Activated naive CD8-positive, alpha-beta T cell treated with anti-CD3 and anti-CD28 coated beads, Interleukin-2, amount 50 U/mL, for 24 hours (primary cell): ENCODE data around the gene STT3B.
"Not testable (repeated sequence)": the region's sequence is repeated elsewhere in the genome, so short reads cannot be mapped to it uniquely, and the experiment has no call there.

Experiments used
- ATAC-seq: fragments of 150-1000 bp; cut with Tn5 transposase; one replicate; pipeline ENCODE4 v1.10.0; 2021
- DNase-seq: peaks from one replicate; pipeline ENCODE4 v3.0.0; 2021
- H3K27ac Mint-ChIP-seq: one replicate; pipeline ENCODE4 v1.8.0; 2021; ENCODE audit warnings: mild to moderate bottlenecking, mixed read lengths
- H3K27me3 Mint-ChIP-seq: one replicate; pipeline ENCODE4 v1.8.0; 2021; ENCODE audit warnings: mixed read lengths
- H3K36me3 Mint-ChIP-seq: one replicate; pipeline ENCODE4 v1.8.0; 2021; ENCODE audit warnings: low read depth, mixed read lengths
- H3K4me1 Mint-ChIP-seq: one replicate; pipeline ENCODE4 v1.8.0; 2021; ENCODE audit warnings: mixed read lengths
- H3K4me3 Mint-ChIP-seq: one replicate; pipeline ENCODE4 v1.8.0; 2021; ENCODE audit warnings: mild to moderate bottlenecking, moderate library complexity, mixed read lengths
- H3K9me3 Mint-ChIP-seq: one replicate; pipeline ENCODE4 v1.8.0; 2021; ENCODE audit warnings: mixed read lengths

The STT3B gene

GRCh38 chr3:31577232-31577631 lies 44.5 kb downstream of the STT3B start:
- H3K9me3 Mint-ChIP-seq, result no peaks in the 10 kb centered on the region
- peaks cover 44% of the 10 kb centered on the region for H3K36me3 Mint-ChIP-seq
- no peaks in the 10 kb centered on the region for H3K27me3 Mint-ChIP-seq

GRCh38 chr3:31579828-31580227 lies 47.1 kb downstream of the STT3B start:
- peaks cover 7% of the 10 kb centered on the region for H3K9me3 Mint-ChIP-seq
- H3K27me3 Mint-ChIP-seq, result no peaks in the 10 kb centered on the region
- H3K27ac Mint-ChIP-seq, result no peak overlapping the region
- no peak overlapping the region for H3K4me3 Mint-ChIP-seq
- no peak for DNase-seq
- H3K36me3 Mint-ChIP-seq, result peaks cover 65% of the 10 kb centered on the region
- no peak for ATAC-seq
- peaks cover 42% of the 10 kb centered on the region for H3K4me1 Mint-ChIP-seq

More at GRCh38 chr3:31577232-31577631, 44.5 kb downstream of the STT3B start:
- DNase-seq (no peak), ATAC-seq (no peak)
- Mint-ChIP-seq H3K4me3 (no peak overlapping the region), H3K27ac (no peak overlapping the region), H3K4me1 (peaks cover 21% of the 10 kb centered on the region)

- H3K27me3 Mint-ChIP-seq, result no peaks in the 10 kb centered on the region
- H3K4me1 Mint-ChIP-seq, result peaks cover 47% of the 10 kb centered on the region
- ATAC-seq (no peak), DNase-seq (no peak)
- no peak overlapping the region for H3K27ac Mint-ChIP-seq
- no peak overlapping the region for H3K4me3 Mint-ChIP-seq
- peaks cover 69% of the 10 kb centered on the region for H3K36me3 Mint-ChIP-seq
- peaks cover 10% of the 10 kb centered on the region for H3K9me3 Mint-ChIP-seq
These were observed 47.9 kb downstream of the STT3B start for GRCh38 chr3:31580645-31581044.

GRCh38 chr3:31581660-31582059 lies 48.9 kb downstream of the STT3B start:
- Mint-ChIP-seq H3K9me3 (peaks cover 16% of the 10 kb centered on the region), H3K27me3 (no peaks in the 10 kb centered on the region), H3K27ac (no peak overlapping the region), H3K36me3 (peaks cover 75% of the 10 kb centered on the region), H3K4me3 (no peak overlapping the region), H3K4me1 (peaks cover 52% of the 10 kb centered on the region)
- no peak for ATAC-seq
- DNase-seq, result no peak

- Mint-ChIP-seq H3K27me3 (no peaks in the 10 kb centered on the region), H3K9me3 (peaks cover 50% of the 10 kb centered on the region), H3K4me3 (no peak overlapping the region), H3K4me1 (peaks cover 45% of the 10 kb centered on the region), H3K27ac (no peak overlapping the region), H3K36me3 (peaks cover 89% of the 10 kb centered on the region)
- DNase-seq, result no peak
- ATAC-seq, result no peak
These were observed 56.5 kb downstream of the STT3B start for GRCh38 chr3:31589228-31589627.

GRCh38 chr3:31590650-31591049 lies 57.9 kb downstream of the STT3B start:
- peaks cover 48% of the 10 kb centered on the region for H3K9me3 Mint-ChIP-seq
- H3K4me3 Mint-ChIP-seq, result no peak overlapping the region
- H3K27ac Mint-ChIP-seq, result no peak overlapping the region
- no peaks in the 10 kb centered on the region for H3K27me3 Mint-ChIP-seq
- H3K36me3 Mint-ChIP-seq, result peaks cover 95% of the 10 kb centered on the region
- peaks cover 49% of the 10 kb centered on the region for H3K4me1 Mint-ChIP-seq
- no peak for DNase-seq
- no peak for ATAC-seq

GRCh38 chr3:31592764-31593163 lies 60.0 kb downstream of the STT3B start:
- Mint-ChIP-seq H3K27ac (peak overlapping the region; percentile 38), H3K4me1 (peaks cover 52% of the 10 kb centered on the region), H3K36me3 (peaks cover 83% of the 10 kb centered on the region), H3K9me3 (peaks cover 38% of the 10 kb centered on the region), H3K27me3 (no peaks in the 10 kb centered on the region), H3K4me3 (no peak overlapping the region)
- DNase-seq, result no peak
- no peak for ATAC-seq

GRCh38 chr3:31596176-31596575 lies 63.5 kb downstream of the STT3B start:
- ATAC-seq, result peak; percentile 68
- H3K27ac Mint-ChIP-seq, result peak overlapping the region; percentile 55
- no peaks in the 10 kb centered on the region for H3K27me3 Mint-ChIP-seq
- peaks cover 45% of the 10 kb centered on the region for H3K4me1 Mint-ChIP-seq
- H3K36me3 Mint-ChIP-seq, result peaks cover 76% of the 10 kb centered on the region
- no peak for DNase-seq
- H3K4me3 Mint-ChIP-seq, result no peak overlapping the region
- H3K9me3 Mint-ChIP-seq, result peaks cover 15% of the 10 kb centered on the region

GRCh38 chr3:31600431-31600830 lies 67.7 kb downstream of the STT3B start:
- ATAC-seq, result no peak
- DNase-seq, result no peak
- Mint-ChIP-seq H3K27ac (no peak overlapping the region), H3K9me3 (peaks cover 25% of the 10 kb centered on the region), H3K4me3 (no peak overlapping the region), H3K27me3 (no peaks in the 10 kb centered on the region), H3K4me1 (peaks cover 16% of the 10 kb centered on the region), H3K36me3 (peaks cover 76% of the 10 kb centered on the region)

GRCh38 chr3:31605333-31605732 lies 72.6 kb downstream of the STT3B start:
- not testable (repeated sequence) for H3K4me3 Mint-ChIP-seq
- peaks cover 80% of the 10 kb centered on the region for H3K36me3 Mint-ChIP-seq

GRCh38 chr3:31606453-31606852 lies 73.7 kb downstream of the STT3B start:
- H3K4me3 Mint-ChIP-seq, result no peak overlapping the region
- H3K27ac Mint-ChIP-seq, result peak overlapping the region; percentile 67
- H3K9me3 Mint-ChIP-seq, result peaks cover 48% of the 10 kb centered on the region
- ATAC-seq, result no peak
- peaks cover 78% of the 10 kb centered on the region for H3K36me3 Mint-ChIP-seq
- no peaks in the 10 kb centered on the region for H3K27me3 Mint-ChIP-seq
- no peak for DNase-seq
- H3K4me1 Mint-ChIP-seq, result peaks cover 29% of the 10 kb centered on the region

More at GRCh38 chr3:31605333-31605732, 72.6 kb downstream of the STT3B start:
- H3K9me3 Mint-ChIP-seq, result peaks cover 51% of the 10 kb centered on the region
- H3K4me1 Mint-ChIP-seq, result peaks cover 24% of the 10 kb centered on the region
- H3K27me3 Mint-ChIP-seq, H3K27ac Mint-ChIP-seq, DNase-seq, ATAC-seq: not testable (repeated sequence)

- Mint-ChIP-seq H3K27ac (no peak overlapping the region), H3K36me3 (peaks cover 62% of the 10 kb centered on the region), H3K9me3 (peaks cover 22% of the 10 kb centered on the region), H3K4me1 (peaks cover 55% of the 10 kb centered on the region), H3K27me3 (no peaks in the 10 kb centered on the region), H3K4me3 (no peak overlapping the region)
- DNase-seq (no peak), ATAC-seq (no peak)
These were observed 78.1 kb downstream of the STT3B start for GRCh38 chr3:31610700-31611275.

- Mint-ChIP-seq H3K4me3 (no peak overlapping the region), H3K36me3 (peaks cover 50% of the 10 kb centered on the region), H3K27me3 (no peaks in the 10 kb centered on the region), H3K27ac (no peak overlapping the region), H3K4me1 (peaks cover 46% of the 10 kb centered on the region), H3K9me3 (peaks cover 3% of the 10 kb centered on the region)
- ATAC-seq, result no peak
- DNase-seq, result no peak
These were observed 80.5 kb downstream of the STT3B start for GRCh38 chr3:31613177-31613576.

- H3K4me1 Mint-ChIP-seq, result peaks cover 43% of the 10 kb centered on the region
- no peak overlapping the region for H3K27ac Mint-ChIP-seq
- peaks cover 49% of the 10 kb centered on the region for H3K36me3 Mint-ChIP-seq
- no peaks in the 10 kb centered on the region for H3K9me3 Mint-ChIP-seq
- no peak overlapping the region for H3K4me3 Mint-ChIP-seq
- DNase-seq (no peak), ATAC-seq (no peak)
- H3K27me3 Mint-ChIP-seq, result no peaks in the 10 kb centered on the region
These were observed 80.9 kb downstream of the STT3B start for GRCh38 chr3:31613654-31614053.

GRCh38 chr3:31614162-31614921 lies 81.6 kb downstream of the STT3B start:
- Mint-ChIP-seq H3K27me3 (no peaks in the 10 kb centered on the region), H3K4me1 (peaks cover 40% of the 10 kb centered on the region), H3K27ac (no peak overlapping the region), H3K36me3 (peaks cover 54% of the 10 kb centered on the region), H3K9me3 (no peaks in the 10 kb centered on the region), H3K4me3 (no peak overlapping the region)
- DNase-seq (no peak), ATAC-seq (no peak)
